COLO829 (cell line): Measurements from ENCODE around the gene ARAP3.

Source experiments
- DNase-seq: peaks from one replicate; pipeline ENCODE4 v3.0.0; 2012; ENCODE audit warnings: low spot score

The ARAP3 gene

GRCh38 chr5:141668601-141669265 is 13.3 kb downstream of the ARAP3 start:
- no peak for DNase-seq

DNA sequence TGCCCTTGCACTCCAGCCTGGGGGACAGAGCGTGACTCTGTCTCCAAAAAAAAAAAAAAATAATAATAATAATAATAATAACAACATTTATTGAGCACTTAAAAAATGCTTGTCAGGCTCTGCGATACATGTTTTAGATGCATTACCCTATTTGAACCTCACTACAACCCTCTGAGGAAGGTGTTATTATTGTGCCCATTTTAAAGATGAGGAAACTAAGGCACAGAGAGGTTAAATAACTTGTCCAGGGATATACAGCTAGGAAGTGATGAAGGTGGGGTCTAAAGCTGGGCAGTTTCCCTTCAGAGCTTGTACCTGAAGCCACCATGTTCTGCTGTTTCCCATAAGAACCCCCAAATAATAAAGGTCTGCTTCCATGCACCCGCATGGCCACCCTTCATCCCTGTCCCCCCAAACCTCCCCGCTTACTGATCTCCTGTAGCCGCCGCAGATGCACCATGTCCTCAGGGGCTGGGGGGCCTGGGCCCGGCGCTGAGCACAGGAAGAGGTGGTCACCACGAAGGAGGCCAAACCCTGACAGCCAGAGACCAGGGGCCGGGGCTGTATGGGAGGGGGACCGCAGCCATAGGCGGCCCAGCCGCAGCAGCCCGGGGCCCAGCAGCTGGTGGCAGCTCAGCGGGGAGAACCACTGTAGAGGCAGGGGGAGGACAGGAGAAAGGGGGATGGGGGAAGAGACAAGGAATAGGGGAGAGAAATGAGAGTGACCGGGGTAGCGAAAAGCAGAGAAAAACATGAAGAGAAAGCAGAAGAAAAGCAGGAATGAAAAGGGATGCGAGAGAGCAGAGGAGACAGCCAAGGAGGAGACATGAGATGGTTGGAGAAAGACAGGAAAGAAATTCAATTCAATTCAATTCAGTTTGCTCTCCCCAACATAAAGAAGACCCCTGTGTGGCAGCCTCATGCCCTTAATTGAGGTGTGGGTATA is 15.8 kb downstream of the ARAP3 start:
- DNase-seq: no peak

- DNase-seq: peak; percentile 45
Measured at GRCh38 chr5:141664733-141665461, 17.1 kb downstream of the ARAP3 start.

- DNase-seq: peak; percentile 40
Measured at GRCh38 chr5:141663506-141663905, 18.5 kb downstream of the ARAP3 start.

DNA sequence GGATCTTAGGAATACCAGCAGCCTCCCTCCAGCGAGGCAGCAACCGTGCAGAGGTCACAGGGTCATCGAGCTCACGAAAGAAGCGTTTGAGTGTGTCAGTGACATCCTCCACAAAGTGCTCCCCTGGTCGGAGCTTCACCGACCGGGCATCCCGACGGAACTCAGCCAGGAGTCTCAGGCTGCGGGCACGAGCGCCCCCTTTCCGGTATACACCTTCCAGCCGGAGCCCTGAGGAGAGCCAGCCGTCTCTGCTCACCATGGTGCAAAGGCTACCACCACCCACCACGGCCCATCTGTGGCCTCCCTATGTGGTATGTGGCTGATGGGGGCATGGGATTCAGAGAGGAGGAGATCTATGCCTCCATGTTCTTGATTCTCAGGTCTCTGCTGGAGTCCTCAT is 20.0 kb downstream of the ARAP3 start:
- no peak for DNase-seq

- DNase-seq: no peak
Measured at GRCh38 chr5:141657937-141658545, 24.0 kb downstream of the ARAP3 start.

DNA sequence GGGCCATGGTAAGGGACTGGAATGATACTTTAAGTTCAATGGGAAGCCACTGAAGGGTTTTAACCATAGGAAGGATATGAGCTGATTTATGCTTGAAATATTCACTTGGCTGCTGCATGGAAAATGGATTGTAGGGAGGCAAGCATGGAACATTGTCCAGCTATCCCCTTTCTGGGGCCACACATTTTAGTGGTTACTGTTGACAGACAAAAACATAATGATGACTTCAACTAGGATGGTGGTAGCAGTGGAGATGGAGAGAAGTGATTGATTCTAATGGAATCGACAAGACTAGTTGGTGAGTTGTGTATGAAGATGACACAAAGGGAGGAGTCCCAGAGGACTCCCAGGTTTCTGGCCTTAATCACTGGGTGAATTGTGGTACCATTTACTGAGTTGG is 24.6 kb downstream of the ARAP3 start:
- DNase-seq: no peak

DNA sequence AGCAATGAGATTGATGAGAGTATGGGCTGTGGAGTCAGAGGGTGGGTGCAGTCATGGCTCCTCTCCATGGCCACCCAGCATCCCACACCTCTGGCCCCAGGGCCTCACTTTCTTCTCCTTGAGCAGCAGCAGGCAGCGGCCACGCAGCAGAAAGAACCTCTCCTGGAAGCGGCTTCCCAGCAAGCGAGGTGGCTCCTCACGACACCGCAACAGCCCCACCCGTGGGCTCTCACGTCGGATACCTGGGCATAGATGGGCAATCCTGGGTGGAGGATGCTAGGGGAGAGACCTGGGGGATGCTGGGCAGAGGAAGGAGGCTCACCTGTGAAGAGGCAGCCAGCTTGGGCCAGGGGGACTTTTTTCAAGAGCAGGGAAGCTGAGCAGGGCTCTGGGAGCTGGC is 25.6 kb downstream of the ARAP3 start:
- no peak for DNase-seq

GRCh38 chr5:141655020-141655419 is 27.0 kb downstream of the ARAP3 start:
- no peak for DNase-seq

GRCh38 chr5:141654298-141654697 is 27.7 kb downstream of the ARAP3 start:
- no peak for DNase-seq

DNA sequence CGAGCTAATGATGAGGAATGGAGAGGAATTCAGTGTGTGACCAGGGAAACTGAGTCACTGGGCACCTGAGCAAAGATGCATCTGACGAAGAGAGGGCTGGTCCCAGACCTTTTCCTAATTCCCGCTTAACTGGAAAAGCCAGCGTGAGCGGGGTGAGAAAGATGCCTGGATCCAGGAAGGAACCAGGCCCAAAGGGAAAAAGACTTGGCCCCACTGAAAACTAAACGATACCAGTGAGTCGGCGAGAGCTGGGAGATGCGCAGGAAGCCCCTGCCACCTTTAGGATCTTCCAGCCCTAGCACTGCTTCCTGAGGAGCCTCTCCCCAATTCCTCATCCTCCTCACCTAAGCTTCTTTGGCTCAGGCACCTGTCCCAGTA is 30.3 kb downstream of the ARAP3 start:
- DNase-seq: no peak

- DNase-seq: peak; percentile 92
Measured at GRCh38 chr5:141650851-141651727, 30.9 kb downstream of the ARAP3 start, which contains the start of gene FCHSD1. Gene FCHSD1 (minus strand): TSS chr5:141651418. CDS start chr5:141651368, 50 bp downstream.

- no peak for DNase-seq
Measured at GRCh38 chr5:141649972-141650371, 32.1 kb downstream of the ARAP3 start.

- no peak for DNase-seq
Measured at GRCh38 chr5:141649056-141649688, 32.9 kb downstream of the ARAP3 start.

DNA sequence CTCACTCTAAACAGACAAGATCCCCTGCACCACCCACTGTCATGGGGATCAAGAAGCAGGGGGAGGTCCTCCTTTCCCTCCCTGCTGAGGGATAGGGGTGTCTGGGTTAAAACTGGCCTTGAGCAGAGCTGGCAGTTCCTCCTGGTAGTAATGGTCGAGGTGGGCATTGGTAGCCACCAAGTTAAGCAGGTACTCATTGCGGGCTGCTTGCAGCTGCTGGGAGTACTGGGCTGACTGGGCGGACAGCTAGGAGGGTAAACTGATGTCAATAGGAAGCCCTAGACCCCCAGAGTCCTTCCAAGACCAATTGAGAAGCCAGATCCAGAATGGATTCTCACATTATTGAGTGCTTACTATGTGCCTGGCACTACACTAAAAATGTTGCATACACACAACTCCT is 34.2 kb downstream of the ARAP3 start:
- DNase-seq: no peak

- DNase-seq: no peak
Measured at GRCh38 chr5:141647242-141647641, 34.8 kb downstream of the ARAP3 start.

GRCh38 chr5:141646026-141646425 is 36.0 kb downstream of the ARAP3 start:
- DNase-seq: no peak

DNA sequence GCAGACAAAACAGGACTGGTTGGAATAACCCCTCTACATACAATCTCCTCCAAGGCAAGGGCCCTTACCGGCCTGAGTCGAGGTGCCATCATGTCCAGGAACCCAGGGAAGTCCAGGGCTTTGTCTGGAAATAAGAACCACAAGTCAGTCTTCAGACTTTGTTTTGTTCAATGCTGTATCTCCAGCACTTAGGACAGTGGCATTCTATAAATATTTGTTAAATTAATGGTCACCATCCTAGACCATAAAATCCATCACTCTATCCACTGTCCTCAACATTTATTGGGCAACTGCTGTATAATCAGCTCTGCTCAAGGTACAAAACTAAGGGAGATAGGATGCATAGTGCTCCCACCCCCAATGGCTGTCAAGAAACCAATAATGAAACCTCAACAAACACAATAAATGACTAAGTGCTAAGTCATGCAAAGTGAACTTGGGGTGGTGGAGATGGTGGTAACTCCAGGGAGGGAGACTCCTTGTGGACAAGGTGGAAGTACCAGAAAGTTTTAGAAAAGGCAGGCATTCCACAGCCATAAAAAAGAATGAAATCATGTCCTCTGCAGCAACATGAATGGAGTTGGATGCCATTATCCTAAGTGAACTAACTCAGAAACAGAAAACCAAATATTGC is 40.3 kb downstream of the ARAP3 start:
- no peak for DNase-seq

DNA sequence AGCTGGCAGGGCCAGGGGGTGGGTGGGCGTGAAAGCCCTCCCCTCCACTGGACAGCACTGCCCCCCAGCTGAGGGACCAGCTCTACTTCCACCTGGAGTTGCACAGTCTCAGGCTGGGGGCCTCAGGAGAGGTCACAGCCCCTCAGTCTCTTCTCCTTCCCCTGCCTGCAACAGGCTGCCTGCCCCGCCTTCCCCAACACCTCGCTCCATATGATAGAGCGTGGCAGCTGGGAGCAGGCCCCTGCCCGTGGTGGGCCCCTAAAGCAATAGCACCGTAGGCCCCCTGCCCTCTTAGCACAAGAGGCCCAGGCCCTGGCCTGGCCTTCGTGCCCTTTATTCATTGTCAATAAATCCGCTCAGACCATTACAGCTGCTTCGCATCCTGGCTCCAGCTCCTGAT is 41.3 kb downstream of the ARAP3 start:
- no peak for DNase-seq

DNA sequence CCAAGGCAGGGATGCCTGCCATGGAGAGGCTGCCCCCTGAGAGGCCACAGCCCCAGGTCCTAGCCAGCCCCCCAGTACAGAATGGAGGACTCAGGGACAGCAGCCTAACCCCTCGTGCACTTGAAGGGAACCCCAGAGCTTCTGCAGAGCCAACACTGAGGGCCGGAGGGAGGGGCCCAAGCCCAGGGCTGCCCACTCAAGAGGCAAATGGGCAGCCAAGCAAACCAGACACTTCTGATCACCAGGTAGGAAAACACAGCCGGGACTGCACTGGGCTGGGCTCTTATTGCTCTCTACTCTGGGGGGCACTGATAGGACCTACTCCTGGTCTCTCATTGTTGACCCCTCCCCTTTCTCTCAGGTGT is 42.0 kb downstream of the ARAP3 start:
- no peak for DNase-seq
